Loucy (cell line): Measurements from ENCODE around the gene ANKRD65.

Source experiments
- H2AFZ ChIP-seq: fragments of 200-600 bp; sonication (generic); 2 replicates; pipeline ENCODE4 v1.6.0; 2016; ENCODE audit warnings: antibody characterized with exemption, mild to moderate bottlenecking, low read length, moderate library complexity
- H3F3A ChIP-seq: fragments of 200-600 bp; 2 replicates; pipeline ENCODE4 v1.6.0; 2016; ENCODE audit warnings: antibody characterized with exemption, low read depth, mild to moderate bottlenecking
- H3K27me3 ChIP-seq: fragments of 200-600 bp; sonication (generic); 2 replicates; pipeline ENCODE4 v1.6.1; 2014; ENCODE audit warnings: low read length, mild to moderate bottlenecking; ENCODE audit not compliant: insufficient read depth, poor library complexity, severe bottlenecking
- H3K36me3 ChIP-seq: fragments of 200-600 bp; sonication (generic); 2 replicates; pipeline ENCODE4 v1.6.1; 2016; ENCODE audit warnings: low read length; ENCODE audit not compliant: insufficient read depth
- H3K4me1 ChIP-seq: fragments of 200-600 bp; sonication (generic); 2 replicates; pipeline ENCODE4 v1.5.1; 2014; ENCODE audit warnings: low read length, mild to moderate bottlenecking; ENCODE audit not compliant: insufficient read depth, poor library complexity, severe bottlenecking
- H3K4me2 ChIP-seq: fragments of 200-600 bp; sonication (generic); 2 replicates; pipeline ENCODE4 v1.6.0; 2014; ENCODE audit warnings: antibody characterized with exemption, low read length, low read depth, mild to moderate bottlenecking; ENCODE audit not compliant: poor library complexity, severe bottlenecking
- H3K4me3 ChIP-seq: fragments of 200-600 bp; sonication (generic); 2 replicates; pipeline ENCODE4 v1.5.1; 2014; ENCODE audit warnings: low read length, mild to moderate bottlenecking, mixed read lengths; ENCODE audit not compliant: poor library complexity, severe bottlenecking
- H3K79me2 ChIP-seq: fragments of 200-600 bp; sonication (generic); 2 replicates; pipeline ENCODE4 v1.6.1; 2014; ENCODE audit warnings: low read length; ENCODE audit not compliant: insufficient read depth
- H3K9ac ChIP-seq: fragments of 200-600 bp; sonication (generic); 2 replicates; pipeline ENCODE4 v1.6.0; 2014; ENCODE audit warnings: mild to moderate bottlenecking, low read depth, low read length, moderate library complexity; ENCODE audit not compliant: poor library complexity, severe bottlenecking
- H3K9me2 ChIP-seq: fragments of 200-600 bp; sonication (generic); replicated peaks from 2 replicates; pipeline ENCODE4 v1.6.1; 2016; ENCODE audit warnings: low read depth, low read length, mixed read lengths
- H3K9me3 ChIP-seq: fragments of 200-600 bp; sonication (generic); 2 replicates; pipeline ENCODE4 v1.6.1; 2014; ENCODE audit warnings: mild to moderate bottlenecking, antibody characterized with exemption, low read length, low read depth; ENCODE audit not compliant: insufficient read depth
- H4K20me1 ChIP-seq: fragments of 200-600 bp; sonication (generic); 2 replicates; pipeline ENCODE4 v1.6.0; 2014; ENCODE audit warnings: antibody characterized with exemption, low read length, mild to moderate bottlenecking; ENCODE audit not compliant: insufficient read depth, poor library complexity, severe bottlenecking
- CTCF ChIP-seq: fragments of 200-600 bp; sonication (generic); conservative IDR thresholded peaks from 2 replicates; pipeline ENCODE4 v1.5.1; 2014; ENCODE audit warnings: mild to moderate bottlenecking, antibody characterized with exemption, low read length
- EZH2phosphoT487 ChIP-seq: fragments of 200-600 bp; IDR thresholded peaks from 2 replicates; pipeline ENCODE4 v1.6.1; 2018; ENCODE audit warnings: antibody characterized with exemption, mild to moderate bottlenecking, moderate library complexity, borderline replicate concordance

The ANKRD65 gene

GRCh38 chr1:1381294-1381693 lies 39.8 kb downstream of the ANKRD65 start:
- Histone ChIP-seq H3K4me3 (no peak overlapping the region), H2AFZ (no peak overlapping the region), H3F3A (no peaks in the 10 kb centered on the region), H3K4me2 (no peak overlapping the region), H3K79me2 (peaks cover 7% of the 10 kb centered on the region; the same call in 1 of the 2 replicates), H3K27me3 (no peaks in the 10 kb centered on the region), H3K9ac (no peak overlapping the region), H4K20me1 (peaks cover 1% of the 10 kb centered on the region), H3K4me1 (peaks cover 7% of the 10 kb centered on the region), H3K9me3 (no peaks in the 10 kb centered on the region), H3K36me3 (peaks cover 7% of the 10 kb centered on the region), H3K9me2 (no peaks in the 10 kb centered on the region)
- TF ChIP-seq EZH2phosphoT487 (no peak), CTCF (no peak)

- no peak overlapping the region for H2AFZ ChIP-seq
- H3K79me2 ChIP-seq: peaks cover 11% of the 10 kb centered on the region; the same call in 1 of the 2 replicates
- H3K27me3 ChIP-seq: no peaks in the 10 kb centered on the region
- H3K9me3 ChIP-seq: no peaks in the 10 kb centered on the region
- peaks cover 11% of the 10 kb centered on the region for H3K4me1 ChIP-seq
- no peaks in the 10 kb centered on the region for H4K20me1 ChIP-seq
- no peak overlapping the region for H3K4me2 ChIP-seq
- H3K9ac ChIP-seq: no peak overlapping the region
- peaks cover 3% of the 10 kb centered on the region; the same call in 1 of the 2 replicates for H3K36me3 ChIP-seq
- H3K9me2 ChIP-seq: no peaks in the 10 kb centered on the region
- TF ChIP-seq CTCF: no peak
- TF ChIP-seq EZH2phosphoT487: no peak
- no peak overlapping the region for H3K4me3 ChIP-seq
- no peaks in the 10 kb centered on the region for H3F3A ChIP-seq
These were observed 40.2 kb downstream of the ANKRD65 start for GRCh38 chr1:1380860-1381259.

- Histone ChIP-seq H4K20me1 (peaks cover 11% of the 10 kb centered on the region), H2AFZ (no peak overlapping the region), H3K36me3 (no peaks in the 10 kb centered on the region), H3K9ac (no peak overlapping the region), H3K4me2 (no peak overlapping the region), H3K4me1 (peaks cover 27% of the 10 kb centered on the region), H3K4me3 (no peak overlapping the region), H3K9me2 (no peaks in the 10 kb centered on the region), H3K9me3 (no peaks in the 10 kb centered on the region), H3K27me3 (no peaks in the 10 kb centered on the region), H3F3A (no peaks in the 10 kb centered on the region), H3K79me2 (peaks cover 33% of the 10 kb centered on the region)
- TF ChIP-seq EZH2phosphoT487 (no peak), CTCF (no peak)
These were observed 43.4 kb downstream of the ANKRD65 start for GRCh38 chr1:1377540-1378205.
